Thyroid gland (tissue), 4 donors: Measurements from ENCODE around the gene AIG1. TPM values are rescaled to one million over a fixed set of nuclear protein-coding genes. Genes with fewer than 3 reads are reported as not detected.
A peak's percentile ranks its signal among the peaks of the same experiment; 100 is the strongest.

Experiments used
- DNase-seq, 2 donors: peaks; one replicate each; pipeline ENCODE4 v3.0.0-alpha.2; 2019
- H3K27ac ChIP-seq, 3 donors: fragments of 200-600 bp; sonication (generic); 1 replicate in 2 of 3; 2 replicates in 1 of 3; pipeline ENCODE4 v1.5.1; 2016 to 2019; ENCODE audit warnings: mild to moderate bottlenecking in 1 of 3, moderate library complexity in 1 of 3
- H3K27me3 ChIP-seq: fragments of 200-600 bp; sonication (generic); one replicate; pipeline ENCODE4 v1.5.1; 2019
- H3K36me3 ChIP-seq, 2 donors: fragments of 200-600 bp; sonication (generic); one replicate each; pipeline ENCODE4 v1.5.1; 2016 to 2019
- H3K4me1 ChIP-seq, 2 donors: fragments of 200-600 bp; sonication (generic); one replicate each; pipeline ENCODE4 v1.5.1; 2017 to 2019
- H3K4me3 ChIP-seq, 3 donors: fragments of 200-600 bp; sonication (generic); replicated peaks in 1 of 3; 1 replicate in 2 of 3; 2 replicates in 1 of 3; pipeline ENCODE4 v1.5.1; 2016; ENCODE audit warnings: mild to moderate bottlenecking in 1 of 3
- H3K9me3 ChIP-seq: fragments of 200-600 bp; sonication (generic); one replicate; pipeline ENCODE4 v1.5.1; 2017
- CTCF ChIP-seq, 6 experiments: fragments of 200-600 bp in 3 of 6; fragments of 450-650 bp in 3 of 6; sonication (generic) in 3 of 6; IDR thresholded peaks; one replicate each; pipeline ENCODE4 v1.5.1; 2016 to 2019; ENCODE audit warnings: antibody characterized with exemption in 6 of 6, mild to moderate bottlenecking in 2 of 6, inconsistent platforms in 1 of 6, moderate library complexity in 1 of 6
- POLR2A ChIP-seq, 2 donors: fragments of 450-650 bp; IDR thresholded peaks; one replicate each; pipeline ENCODE4 v1.6.1; 2017; ENCODE audit warnings: antibody characterized with exemption in 2 of 2, mild to moderate bottlenecking in 2 of 2, moderate library complexity in 1 of 2
- WGBS, 2 donors: methylation state at CpG; one replicate each; pipeline ENCODE4 v1.1.5; 2017; 5-methylcytosine and 5-hydroxymethylcytosine counted together
- intact Hi-C: fragments of 100-400 bp; cut with DNase I; formaldehyde crosslinking; loops from one replicate; pipeline ENCODE4 v1.15.1; 2023
- total RNA-seq, 4 donors: library from RNA; depleted of rRNA; stranded (reverse); fragments of >200 nt; gene quantifications; one replicate each; pipeline ENCODE4 v1.2.3, GENCODE V29; 2016

AIG1 gene
- total RNA-seq, 4 donors from 2014 or later = 57.8 to 101 (median 77.0) TPM

GRCh38 chr6:143055213-143055612 is 5.5 kb upstream of the AIG1 start:
- DNase-seq = no peak

GRCh38 chr6:143055891-143056290 is 4.8 kb upstream of the AIG1 start:
- Histone ChIP-seq H3K36me3 (no peaks in the 10 kb centered on the region), H3K4me1 (no peaks in the 10 kb centered on the region), H3K27ac (no peak overlapping the region), H3K9me3 (no peaks in the 10 kb centered on the region), H3K4me3 (no peak overlapping the region), H3K27me3 (no peaks in the 10 kb centered on the region)
- WGBS, 2 donors = 79 to 84% methylated on average over 4 of the region's 4 CpGs
- intact Hi-C loops = no loop called here
- no peak for DNase-seq
- TF ChIP-seq POLR2A (IDR thresholded peaks at IDR 0.05) (no peak), CTCF (IDR thresholded peaks at IDR 0.05) (no peak)

More at GRCh38 chr6:143055213-143055612, 5.5 kb upstream of the AIG1 start:
- Histone ChIP-seq H3K4me3 (no peak overlapping the region), H3K27ac (no peak overlapping the region), H3K9me3 (no peaks in the 10 kb centered on the region), H3K4me1 (no peaks in the 10 kb centered on the region), H3K36me3 (no peaks in the 10 kb centered on the region), H3K27me3 (no peaks in the 10 kb centered on the region)
- TF ChIP-seq POLR2A (IDR thresholded peaks at IDR 0.05) = no peak
- TF ChIP-seq CTCF (IDR thresholded peaks at IDR 0.05) = no peak
- WGBS, 2 donors = 86 to 92% methylated on average over 2 of the region's 2 CpGs
- intact Hi-C loops = no loop called here

- 86% methylated on average over 7 of the region's 7 CpGs for WGBS, 2 donors
- DNase-seq = no peak
- Histone ChIP-seq H3K27me3 (no peaks in the 10 kb centered on the region), H3K4me1 (peaks cover 6 to 13% of the 10 kb centered on the region in 2 donors), H3K36me3 (no peaks in the 10 kb centered on the region), H3K4me3 (no peak overlapping the region), H3K27ac (no peak overlapping the region), H3K9me3 (no peaks in the 10 kb centered on the region)
- TF ChIP-seq CTCF (IDR thresholded peaks at IDR 0.05) (no peak), POLR2A (IDR thresholded peaks at IDR 0.05) (no peak)
- intact Hi-C loops = no loop called here
Measured at GRCh38 chr6:143058987-143059386, 1.7 kb upstream of the AIG1 start.

- 2 to 3% methylated on average over 8 of the region's 8 CpGs for WGBS, 2 donors
- DNase-seq = peak; percentile 23 to 24
- intact Hi-C loops = no loop called here
- Histone ChIP-seq H3K9me3 (no peaks in the 10 kb centered on the region), H3K4me3 (peak overlapping the region; percentile 70 to 92 (median 79)), H3K4me1 (peaks cover 6 to 13% of the 10 kb centered on the region in 2 donors), H3K36me3 (no peaks in the 10 kb centered on the region), H3K27me3 (no peaks in the 10 kb centered on the region), H3K27ac (peak overlapping the region; percentile 96 to 97 (median 96))
- TF ChIP-seq POLR2A (IDR thresholded peaks at IDR 0.05) (no peak), CTCF (IDR thresholded peaks at IDR 0.05) (no peak)
Measured at GRCh38 chr6:143059663-143060353, 881 bp upstream of the AIG1 start.

GRCh38 chr6:143060354-143060805 is 309 bp upstream of the AIG1 start:
- Histone ChIP-seq H3K9me3 (no peaks in the 10 kb centered on the region), H3K36me3 (no peaks in the 10 kb centered on the region), H3K4me1 (peaks cover 6 to 13% of the 10 kb centered on the region in 2 donors), H3K27me3 (no peaks in the 10 kb centered on the region), H3K4me3 (peak overlapping the region; percentile 70 to 92 (median 79)), H3K27ac (peak overlapping the region; percentile 96 to 97 (median 96))
- DNase-seq = peak; percentile 86 to 87
- TF ChIP-seq POLR2A (IDR thresholded peaks at IDR 0.05) (peak in 1 of 2 donors; percentile 79), CTCF (IDR thresholded peaks at IDR 0.05) (no peak)
- WGBS, 2 donors = 0 to 1% methylated on average over 24 to 26 of the region's 52 CpGs
- intact Hi-C loops = no loop called here
